Muscle layer of colon (tissue), 2 donors: Measurements from ENCODE around the gene HMGA1.

Experiments
- H3K27ac ChIP-seq: one replicate; pipeline ENCODE4 v1.7.0; 2013; ENCODE audit warnings: low read depth, mild to moderate bottlenecking, low read length, moderate library complexity
- H3K27me3 ChIP-seq, 2 donors: one replicate each; pipeline ENCODE4 v1.7.0; 2013; ENCODE audit warnings: low read length in 2 of 2, mild to moderate bottlenecking in 2 of 2; ENCODE audit not compliant: insufficient read depth in 2 of 2, control insufficient read depth in 1 of 2
- H3K36me3 ChIP-seq: one replicate; pipeline ENCODE4 v1.7.0; 2013; ENCODE audit warnings: mild to moderate bottlenecking, low read length; ENCODE audit not compliant: insufficient read depth
- H3K4me1 ChIP-seq: one replicate; pipeline ENCODE4 v1.7.0; 2013; ENCODE audit warnings: mild to moderate bottlenecking, low read length; ENCODE audit not compliant: insufficient read depth
- H3K4me3 ChIP-seq, 2 donors: one replicate each; pipeline ENCODE4 v1.7.0; 2013; ENCODE audit warnings: low read length in 2 of 2, low read depth in 1 of 2, mild to moderate bottlenecking in 1 of 2, moderate library complexity in 1 of 2
- H3K9ac ChIP-seq: one replicate; pipeline ENCODE4 v1.7.0; 2013; ENCODE audit warnings: low read length
- H3K9me3 ChIP-seq: one replicate; pipeline ENCODE4 v1.7.0; 2013; ENCODE audit warnings: mild to moderate bottlenecking, low read length
- donor health status: abdominal sarcoma.
- donor health status: Adenocarcinoma of cecum.

The HMGA1 gene

GRCh38 chr6:34204693-34205092 is 32.0 kb upstream of the HMGA1 start:
- Histone ChIP-seq H3K9ac (no peak overlapping the region), H3K4me3 (no peak overlapping the region), H3K27ac (no peak overlapping the region), H3K27me3 (no peaks in the 10 kb centered on the region), H3K4me1 (no peaks in the 10 kb centered on the region), H3K9me3 (no peaks in the 10 kb centered on the region), H3K36me3 (no peaks in the 10 kb centered on the region)

GRCh38 chr6:34205466-34205865 is 31.2 kb upstream of the HMGA1 start:
- Histone ChIP-seq H3K36me3 (no peaks in the 10 kb centered on the region), H3K27ac (no peak overlapping the region), H3K4me3 (no peak overlapping the region), H3K27me3 (no peaks in the 10 kb centered on the region), H3K9ac (no peak overlapping the region), H3K9me3 (no peaks in the 10 kb centered on the region), H3K4me1 (no peaks in the 10 kb centered on the region)

- no peak overlapping the region for H3K9ac ChIP-seq
- no peaks in the 10 kb centered on the region for H3K4me1 ChIP-seq
- no peaks in the 10 kb centered on the region for H3K27me3 ChIP-seq
- no peak overlapping the region for H3K4me3 ChIP-seq
- no peaks in the 10 kb centered on the region for H3K9me3 ChIP-seq
- no peaks in the 10 kb centered on the region for H3K36me3 ChIP-seq
- H3K27ac ChIP-seq: no peak overlapping the region
Measured at GRCh38 chr6:34205916-34206315, 30.8 kb upstream of the HMGA1 start.

- no peaks in the 10 kb centered on the region for H3K4me1 ChIP-seq
- no peak overlapping the region for H3K4me3 ChIP-seq
- H3K9ac ChIP-seq: no peak overlapping the region
- H3K27ac ChIP-seq: no peak overlapping the region
- H3K27me3 ChIP-seq: no peaks in the 10 kb centered on the region
- no peaks in the 10 kb centered on the region for H3K9me3 ChIP-seq
- H3K36me3 ChIP-seq: no peaks in the 10 kb centered on the region
Measured at GRCh38 chr6:34206726-34207125, 29.9 kb upstream of the HMGA1 start.

- Histone ChIP-seq H3K4me1 (no peaks in the 10 kb centered on the region), H3K9me3 (no peaks in the 10 kb centered on the region), H3K9ac (no peak overlapping the region), H3K36me3 (no peaks in the 10 kb centered on the region), H3K27ac (no peak overlapping the region), H3K4me3 (no peak overlapping the region), H3K27me3 (no peaks in the 10 kb centered on the region)
Measured at GRCh38 chr6:34207695-34208443, 28.8 kb upstream of the HMGA1 start.

DNA sequence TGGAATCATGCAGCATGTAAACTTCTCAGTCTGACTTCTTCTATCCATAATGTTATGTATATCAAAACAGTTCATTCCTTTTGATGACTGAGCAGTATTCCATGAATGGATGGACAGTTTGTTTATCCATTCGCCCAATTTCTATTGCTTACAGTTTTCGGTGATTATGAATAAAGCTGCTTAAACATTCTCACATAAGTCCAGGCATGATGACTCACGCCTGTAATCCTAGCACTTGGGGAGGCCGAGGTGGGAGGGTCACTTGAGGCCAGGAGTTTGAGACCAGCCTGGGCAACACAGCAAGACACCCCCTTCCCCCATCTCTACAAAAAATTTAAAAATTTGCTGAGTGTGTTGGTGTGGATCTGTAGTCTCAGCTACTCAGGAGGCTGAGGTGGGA is 22.9 kb upstream of the HMGA1 start:
- no peaks in the 10 kb centered on the region for H3K9me3 ChIP-seq
- H3K4me1 ChIP-seq: no peaks in the 10 kb centered on the region
- H3K36me3 ChIP-seq: no peaks in the 10 kb centered on the region
- H3K9ac ChIP-seq: no peak overlapping the region
- H3K4me3 ChIP-seq: no peak overlapping the region
- no peak overlapping the region for H3K27ac ChIP-seq
- no peaks in the 10 kb centered on the region for H3K27me3 ChIP-seq

DNA sequence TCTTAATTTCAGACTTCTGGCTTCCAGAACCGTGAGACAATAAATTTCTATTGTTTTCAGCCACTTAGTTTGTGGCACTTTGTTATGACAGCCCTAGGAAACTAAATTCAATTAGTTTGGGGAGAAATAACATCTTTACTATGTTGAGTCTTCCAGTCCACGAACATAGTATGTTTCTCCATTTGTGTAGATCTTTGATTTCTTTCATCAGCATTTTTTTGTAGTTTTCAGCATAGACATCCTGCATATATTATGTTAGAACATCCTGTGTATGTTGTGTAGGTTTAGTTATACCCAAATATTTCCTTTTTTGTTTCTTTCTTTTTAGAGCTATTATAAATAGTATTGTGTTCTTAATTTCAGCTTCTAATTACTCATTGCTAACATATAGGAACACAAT is 18.0 kb upstream of the HMGA1 start:
- Histone ChIP-seq H3K36me3 (no peaks in the 10 kb centered on the region), H3K4me3 (no peak overlapping the region), H3K9ac (no peak overlapping the region), H3K27ac (no peak overlapping the region), H3K4me1 (peaks cover 8% of the 10 kb centered on the region), H3K9me3 (no peaks in the 10 kb centered on the region), H3K27me3 (no peaks in the 10 kb centered on the region)

DNA sequence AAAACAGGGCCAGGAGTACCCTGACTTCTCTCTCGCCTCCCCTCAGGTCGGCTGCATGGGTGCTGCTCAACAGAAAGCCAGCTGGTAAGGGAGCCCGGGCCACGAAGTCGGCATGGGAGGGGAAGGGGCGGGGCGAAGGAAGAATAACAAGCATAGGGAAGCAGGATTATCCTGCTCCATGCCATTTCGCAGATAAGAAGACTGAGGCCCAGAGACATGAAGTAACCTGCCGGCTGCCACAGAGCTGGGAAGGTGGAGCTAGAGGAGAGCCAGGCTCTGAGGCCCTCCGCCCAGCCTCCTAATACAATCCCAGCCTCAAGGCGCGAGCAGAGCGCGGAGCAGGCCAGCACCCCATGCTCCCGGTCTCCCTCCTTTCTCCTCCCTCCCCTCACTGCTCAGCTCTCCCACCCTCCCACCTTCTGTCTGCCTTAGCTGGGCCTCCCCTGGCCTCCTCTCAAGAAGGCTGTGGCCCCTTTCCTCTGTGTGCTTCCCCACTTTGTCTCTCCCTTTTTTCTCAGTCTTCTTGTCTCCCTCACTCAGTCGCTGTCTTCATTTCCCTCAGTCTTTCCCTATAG is 13.2 kb upstream of the HMGA1 start:
- H3K4me1 ChIP-seq: peaks cover 13% of the 10 kb centered on the region
- no peaks in the 10 kb centered on the region for H3K36me3 ChIP-seq
- H3K27ac ChIP-seq: peak overlapping the region; percentile 59
- peak overlapping the region; percentile 28 to 53 for H3K4me3 ChIP-seq
- H3K9ac ChIP-seq: peak overlapping the region; percentile 44
- no peaks in the 10 kb centered on the region for H3K27me3 ChIP-seq
- no peaks in the 10 kb centered on the region for H3K9me3 ChIP-seq

DNA sequence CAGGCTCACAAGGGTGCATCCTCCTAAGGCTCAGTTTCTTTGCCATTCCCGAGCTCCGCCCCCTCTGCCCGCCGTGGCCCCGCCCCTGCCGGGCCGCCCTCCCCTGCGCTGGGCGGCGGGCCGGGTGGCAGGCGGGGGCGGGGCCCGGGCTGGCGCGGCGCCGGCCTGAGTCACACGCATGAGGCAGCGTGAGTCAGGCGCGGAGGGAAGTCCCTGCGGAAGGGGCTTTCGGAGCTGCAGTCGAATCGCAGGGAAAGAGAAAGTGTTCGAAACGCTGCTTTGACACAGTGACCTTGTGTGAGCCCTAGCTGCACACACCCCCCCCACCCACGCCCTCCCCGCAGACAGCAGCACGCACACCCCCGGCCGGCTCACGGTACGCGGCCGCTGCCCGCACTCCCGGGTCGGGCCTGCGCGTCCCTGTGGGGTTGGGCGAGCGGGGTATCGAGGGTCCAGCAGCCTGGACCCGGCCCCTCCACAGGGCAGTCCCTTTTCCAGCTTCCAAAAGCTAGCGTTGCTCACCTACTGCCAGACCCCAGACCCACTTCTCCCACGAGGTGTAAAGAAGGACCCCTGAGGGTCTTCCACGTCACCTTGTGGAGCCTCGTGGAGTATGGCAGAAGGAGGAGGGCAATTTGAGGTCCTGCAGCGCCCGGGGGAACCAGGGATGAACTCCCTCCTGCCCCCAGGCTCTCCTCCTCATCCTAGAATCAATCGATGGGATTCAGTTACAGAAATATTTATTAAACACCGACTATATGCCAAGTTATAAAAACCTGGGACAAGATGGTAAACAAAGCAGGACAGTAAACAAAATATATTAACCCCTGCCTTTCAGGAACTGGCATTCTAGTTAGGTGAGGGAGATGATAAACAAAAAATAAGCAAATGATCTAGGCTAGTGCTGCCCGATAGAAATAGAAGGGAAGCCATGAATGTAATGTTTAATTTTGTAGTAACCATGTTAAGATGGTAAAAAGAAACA is 12.4 kb upstream of the HMGA1 start:
- H3K9ac ChIP-seq: peak overlapping the region; percentile 83
- H3K4me3 ChIP-seq: peak overlapping the region; percentile 44 to 60
- no peaks in the 10 kb centered on the region for H3K36me3 ChIP-seq
- H3K27ac ChIP-seq: peak overlapping the region; percentile 68
- H3K27me3 ChIP-seq: no peaks in the 10 kb centered on the region
- no peaks in the 10 kb centered on the region for H3K9me3 ChIP-seq
- peaks cover 13% of the 10 kb centered on the region for H3K4me1 ChIP-seq

- no peaks in the 10 kb centered on the region for H3K36me3 ChIP-seq
- no peak overlapping the region for H3K9ac ChIP-seq
- no peaks in the 10 kb centered on the region for H3K9me3 ChIP-seq
- H3K27ac ChIP-seq: no peak overlapping the region
- H3K4me1 ChIP-seq: peaks cover 13% of the 10 kb centered on the region
- no peaks in the 10 kb centered on the region for H3K27me3 ChIP-seq
- no peak overlapping the region for H3K4me3 ChIP-seq
Measured at GRCh38 chr6:34225551-34225950, 11.1 kb upstream of the HMGA1 start.

GRCh38 chr6:34226066-34226465 is 10.6 kb upstream of the HMGA1 start:
- H3K4me1 ChIP-seq: peaks cover 13% of the 10 kb centered on the region
- no peak overlapping the region for H3K27ac ChIP-seq
- H3K27me3 ChIP-seq: no peaks in the 10 kb centered on the region

More at GRCh38 chr6:34226066-34226465, 10.6 kb upstream of the HMGA1 start:
- Histone ChIP-seq H3K9ac (no peak overlapping the region), H3K9me3 (no peaks in the 10 kb centered on the region), H3K36me3 (no peaks in the 10 kb centered on the region), H3K4me3 (no peak overlapping the region)
